Tibial nerve (tissue), 4 donors: ENCODE measurements around the gene SLC66A1.

ENCODE experiments used
- CTCF ChIP-seq, 5 experiments: fragments of 200-600 bp in 3 of 5; fragments of 450-650 bp in 2 of 5; sonication (generic) in 3 of 5; IDR thresholded peaks; one replicate each; pipeline ENCODE4 v1.5.1; 2016 to 2019; ENCODE audit warnings: antibody characterized with exemption in 5 of 5, mild to moderate bottlenecking in 3 of 5, moderate library complexity in 2 of 5
- EP300 ChIP-seq, 2 donors: sonication (generic); formaldehyde crosslinking; IDR thresholded peaks; one replicate each; pipeline ENCODE4 v1.6.1; 2017; ENCODE audit warnings: antibody characterized with exemption in 2 of 2, mild to moderate bottlenecking in 1 of 2
- POLR2A ChIP-seq, 2 donors: fragments of 450-650 bp; IDR thresholded peaks; one replicate each; pipeline ENCODE4 v1.6.1; 2017; ENCODE audit warnings: antibody characterized with exemption in 2 of 2, mild to moderate bottlenecking in 2 of 2, moderate library complexity in 2 of 2

GRCh38 chr1:19331262-19331878 lies 19.2 kb downstream of the SLC66A1 start:
- TF ChIP-seq POLR2A (IDR thresholded peaks at IDR 0.05) (no peak), CTCF (IDR thresholded peaks at IDR 0.05) (no peak), EP300 (IDR thresholded peaks at IDR 0.05) (no peak)
